Gastrocnemius medialis (tissue), 4 donors: ENCODE results near the gene GBX1. TPM values are rescaled to one million over a fixed set of nuclear protein-coding genes. Genes with fewer than 3 reads are reported as not detected.
A peak's percentile ranks its signal among the peaks of the same experiment; 100 is the strongest.

ENCODE experiments used
- ATAC-seq, 2 donors: fragments of 150-250 bp; one replicate each; pipeline ENCODE4 v1.9.1; 2016
- DNase-seq, 2 donors: peaks; one replicate each; pipeline ENCODE4 v3.0.0-alpha.2; 2019
- H3K27ac ChIP-seq, 4 donors: fragments of 200-600 bp; sonication (generic); 1 replicate in 1 of 4; 2 replicates in 3 of 4; pipeline ENCODE4 v1.5.1; 2016 to 2018; ENCODE audit warnings: mild to moderate bottlenecking in 2 of 4, moderate library complexity in 1 of 4
- H3K27me3 ChIP-seq, 3 donors: fragments of 200-600 bp; sonication (generic) in 2 of 3; 1 replicate in 1 of 3; 2 replicates in 2 of 3; pipeline versions ENCODE4 v1.5.1 to v1.6.0; 2016 to 2019; ENCODE audit warnings: mild to moderate bottlenecking in 1 of 3, moderate library complexity in 1 of 3
- H3K36me3 ChIP-seq, 2 donors: fragments of 200-600 bp; sonication (generic) in 1 of 2; one replicate each; pipeline ENCODE4 v1.5.1; 2017 to 2018
- H3K4me1 ChIP-seq, 2 donors: fragments of 200-600 bp; sonication (generic) in 1 of 2; one replicate each; pipeline ENCODE4 v1.5.1; 2016 to 2017; ENCODE audit warnings: mild to moderate bottlenecking in 2 of 2
- H3K4me3 ChIP-seq, 4 donors: fragments of 200-600 bp; sonication (generic) in 3 of 4; 1 replicate in 1 of 4; 2 replicates in 3 of 4; pipeline ENCODE4 v1.5.1; 2016 to 2019; ENCODE audit warnings: mild to moderate bottlenecking in 2 of 4
- H3K9me3 ChIP-seq, 3 donors: fragments of 200-600 bp; sonication (generic) in 2 of 3; 1 replicate in 1 of 3; 2 replicates in 2 of 3; pipeline ENCODE4 v1.5.1; 2016 to 2019
- POLR2A ChIP-seq, 2 donors: fragments of 450-650 bp; IDR thresholded peaks; one replicate each; pipeline ENCODE4 v1.6.1; 2017; ENCODE audit warnings: antibody characterized with exemption in 2 of 2, mild to moderate bottlenecking in 2 of 2, moderate library complexity in 2 of 2
- in situ Hi-C, 4 donors: fragments of 200-750 bp; cut with MboI; loops; one replicate each; pipeline versions ENCODE4 v1.15.0 to v1.8.0; 2017; ENCODE audit warnings: low sequenced_read_pairs in 4 of 4
- intact Hi-C: fragments of 100-400 bp; cut with DNase I; formaldehyde crosslinking; loops from one replicate; pipeline ENCODE4 v1.15.1; 2023; ENCODE audit warnings: low total_unique reads
- total RNA-seq, 4 donors: library from RNA; depleted of rRNA; stranded (reverse); fragments of >200 nt; gene quantifications; one replicate each; pipeline versions ENCODE4 v1.1.0 to v1.2.3, GENCODE V29; 2016
- TF ChIP-seq, protein P1 (sequence below), 5 experiments: fragments of 450-650 bp in 3 of 5; fragments of 200-600 bp in 2 of 5; sonication (generic) in 2 of 5; IDR thresholded peaks in 4 of 5; conservative IDR thresholded peaks in 1 of 5; 1 replicate in 4 of 5; 2 replicates in 1 of 5; pipeline ENCODE4 v1.5.1; 2016 to 2019; ENCODE audit warnings: antibody characterized with exemption in 5 of 5, mild to moderate bottlenecking in 3 of 5, moderate library complexity in 3 of 5

GBX1 gene
- total RNA-seq, 4 donors from 2014 or later, result 0.58 TPM; not detected in 3

DNA sequence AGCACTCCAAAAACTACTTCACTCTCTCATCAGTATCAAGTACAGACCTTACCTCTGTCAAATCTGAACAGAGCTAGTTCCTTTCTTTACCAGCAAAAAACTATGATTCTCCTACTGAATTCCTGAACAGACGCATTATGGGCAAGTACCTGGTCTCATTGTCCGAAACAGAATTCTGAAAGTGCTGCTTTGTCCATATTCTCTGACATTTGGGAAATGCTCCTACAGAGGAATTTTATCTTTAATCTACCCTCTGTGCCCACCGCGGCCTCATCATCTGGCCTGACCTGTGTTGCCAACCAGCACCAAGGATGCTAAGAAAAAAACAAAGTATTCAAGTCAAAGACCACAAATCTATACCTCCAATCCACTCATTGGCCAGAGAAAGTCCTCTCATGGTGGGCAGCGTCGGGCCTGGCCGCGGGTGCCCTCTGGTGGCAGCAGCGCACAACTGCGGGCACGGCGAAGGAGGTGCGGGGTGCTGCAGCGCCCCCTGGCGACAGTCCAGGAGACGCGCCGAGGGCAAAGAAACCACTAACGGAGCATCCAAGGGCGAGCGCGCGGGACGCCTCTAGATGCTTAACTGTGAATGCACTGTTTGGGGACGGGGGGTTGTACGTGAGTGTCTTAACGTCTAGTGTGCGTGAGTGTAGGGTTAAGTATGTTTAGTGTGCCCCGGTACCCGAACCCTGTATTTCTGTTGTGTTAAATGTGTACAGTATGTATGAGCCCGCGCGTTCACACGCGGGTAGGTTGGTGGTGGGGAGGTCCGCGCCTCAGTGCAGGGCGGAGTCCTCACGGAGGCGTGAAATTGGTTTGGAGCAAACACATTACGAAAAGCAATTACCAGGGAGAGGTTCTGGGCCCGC is 5.0 kb upstream of the GBX1 start:
- peak overlapping the region in 1 of 4 donors; percentile 33 for H3K27ac ChIP-seq
- H3K4me1 ChIP-seq, result peaks cover 3 to 17% of the 10 kb centered on the region in 2 donors
- intact Hi-C loops, result loop anchor here (1.0 to 5.0 kb wide), 3 partner anchors 48 to 145 kb away; partner anchors contain the start of genes ABCB8 and ABCF2
- DNase-seq, result peak; percentile 53 to 71
- no peaks in the 10 kb centered on the region for H3K27me3 ChIP-seq
- peak; percentile 60 to 79 for ATAC-seq
- H3K36me3 ChIP-seq, result no peaks in the 10 kb centered on the region
- no peak overlapping the region for H3K4me3 ChIP-seq
- TF ChIP-seq, protein P1, sequence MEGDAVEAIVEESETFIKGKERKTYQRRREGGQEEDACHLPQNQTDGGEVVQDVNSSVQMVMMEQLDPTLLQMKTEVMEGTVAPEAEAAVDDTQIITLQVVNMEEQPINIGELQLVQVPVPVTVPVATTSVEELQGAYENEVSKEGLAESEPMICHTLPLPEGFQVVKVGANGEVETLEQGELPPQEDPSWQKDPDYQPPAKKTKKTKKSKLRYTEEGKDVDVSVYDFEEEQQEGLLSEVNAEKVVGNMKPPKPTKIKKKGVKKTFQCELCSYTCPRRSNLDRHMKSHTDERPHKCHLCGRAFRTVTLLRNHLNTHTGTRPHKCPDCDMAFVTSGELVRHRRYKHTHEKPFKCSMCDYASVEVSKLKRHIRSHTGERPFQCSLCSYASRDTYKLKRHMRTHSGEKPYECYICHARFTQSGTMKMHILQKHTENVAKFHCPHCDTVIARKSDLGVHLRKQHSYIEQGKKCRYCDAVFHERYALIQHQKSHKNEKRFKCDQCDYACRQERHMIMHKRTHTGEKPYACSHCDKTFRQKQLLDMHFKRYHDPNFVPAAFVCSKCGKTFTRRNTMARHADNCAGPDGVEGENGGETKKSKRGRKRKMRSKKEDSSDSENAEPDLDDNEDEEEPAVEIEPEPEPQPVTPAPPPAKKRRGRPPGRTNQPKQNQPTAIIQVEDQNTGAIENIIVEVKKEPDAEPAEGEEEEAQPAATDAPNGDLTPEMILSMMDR (IDR thresholded peaks at IDR 0.05 in 4 of 5, conservative IDR thresholded peaks at IDR 0.05 in 1 of 5), result peak; percentile 99 to 100 (median 100)
- no peak for TF ChIP-seq POLR2A (IDR thresholded peaks at IDR 0.05)
- in situ Hi-C loops, result loop anchor here in 2 of 4 donors (10.0 kb wide), 1 partner anchor 48 kb away; no protein-coding TSS in a partner anchor
- no peaks in the 10 kb centered on the region for H3K9me3 ChIP-seq

DNA sequence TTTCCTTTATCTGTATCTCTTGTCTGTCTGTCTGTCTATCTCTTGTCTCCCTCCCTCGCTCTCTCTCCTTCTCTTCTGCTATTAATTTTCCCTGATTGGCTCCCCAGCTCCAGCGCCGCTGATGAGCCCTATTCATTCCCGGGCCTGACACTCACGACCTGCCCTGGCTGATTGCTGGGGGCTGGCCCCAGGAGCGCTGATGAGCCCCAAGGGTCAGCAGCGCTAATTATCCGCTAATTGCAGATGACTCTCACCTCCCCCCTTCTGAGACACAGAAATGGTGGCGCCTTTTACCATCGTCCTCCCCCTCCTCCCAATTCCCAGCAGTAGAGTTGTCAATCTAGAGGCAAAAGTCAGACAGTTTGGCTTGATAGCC is 1.3 kb upstream of the GBX1 start:
- Histone ChIP-seq H3K27me3 (peaks cover 0 to 3% (median 0%) of the 10 kb centered on the region in 3 donors), H3K27ac (no peak overlapping the region), H3K9me3 (no peaks in the 10 kb centered on the region), H3K4me1 (peaks cover 3 to 10% of the 10 kb centered on the region in 2 donors), H3K36me3 (no peaks in the 10 kb centered on the region), H3K4me3 (no peak overlapping the region)
- TF ChIP-seq, protein P1 (IDR thresholded peaks at IDR 0.05 in 4 of 5, conservative IDR thresholded peaks at IDR 0.05 in 1 of 5), result no peak
- no peak for TF ChIP-seq POLR2A (IDR thresholded peaks at IDR 0.05)
- ATAC-seq, result no peak
- DNase-seq, result no peak
- intact Hi-C loops, result loop anchor here (2.0 kb wide), 1 partner anchor 78 kb away; no protein-coding TSS in a partner anchor
- in situ Hi-C loops, result no loop called here

DNA sequence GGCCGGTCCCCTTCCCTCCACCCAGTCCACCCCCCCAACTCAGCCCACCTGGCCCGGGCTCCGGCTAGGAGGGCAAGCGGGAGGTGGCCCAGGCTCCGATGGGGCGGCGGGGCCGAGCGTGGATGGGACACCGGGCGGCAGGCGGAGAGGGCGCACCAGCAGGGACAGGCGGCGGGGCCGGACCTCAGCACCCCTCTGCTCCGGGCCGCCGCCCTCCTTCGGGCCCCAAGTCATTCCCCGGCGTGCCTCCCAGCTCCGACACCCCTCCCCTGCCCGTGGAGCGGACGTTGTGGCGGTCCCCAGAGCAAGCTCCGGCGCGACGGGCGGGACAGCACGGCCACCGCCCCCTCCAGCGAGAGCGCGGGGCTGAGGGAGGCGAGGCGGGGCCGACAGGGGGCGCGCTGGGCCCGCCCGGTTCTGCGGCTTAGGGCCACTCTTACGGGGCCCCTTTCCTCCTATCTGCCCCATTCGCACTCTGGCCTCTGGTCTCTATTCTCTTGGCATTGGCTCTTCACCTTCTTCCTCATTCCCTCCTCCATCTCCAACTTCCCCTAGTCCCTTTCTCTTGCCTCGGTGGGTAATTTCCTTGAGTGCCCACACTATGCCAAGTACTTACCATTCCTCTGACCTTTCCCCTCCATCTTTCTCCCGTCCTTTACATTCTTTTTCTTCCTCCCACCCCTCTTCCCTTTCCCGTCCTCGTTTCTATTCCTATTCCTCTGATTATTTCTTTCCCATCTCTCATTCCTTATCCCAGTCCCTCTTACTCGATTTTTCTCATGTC is 701 bp upstream of the GBX1 start:
- intact Hi-C loops, result loop anchor here (2.0 kb wide), 1 partner anchor 79 kb away; no protein-coding TSS in a partner anchor
- Histone ChIP-seq H3K27ac (no peak overlapping the region), H3K9me3 (no peaks in the 10 kb centered on the region), H3K4me3 (peak overlapping the region; percentile 53 to 65 (median 56)), H3K36me3 (no peaks in the 10 kb centered on the region), H3K27me3 (peaks cover 0 to 3% (median 0%) of the 10 kb centered on the region in 3 donors), H3K4me1 (peaks cover 3 to 10% of the 10 kb centered on the region in 2 donors)
- ATAC-seq (peak; percentile 59 to 60), DNase-seq (no peak)
- TF ChIP-seq POLR2A (IDR thresholded peaks at IDR 0.05), result no peak
- TF ChIP-seq, protein P1 (IDR thresholded peaks at IDR 0.05 in 4 of 5, conservative IDR thresholded peaks at IDR 0.05 in 1 of 5), result peak; percentile 36 to 79 (median 70)
- in situ Hi-C loops, result no loop called here

DNA sequence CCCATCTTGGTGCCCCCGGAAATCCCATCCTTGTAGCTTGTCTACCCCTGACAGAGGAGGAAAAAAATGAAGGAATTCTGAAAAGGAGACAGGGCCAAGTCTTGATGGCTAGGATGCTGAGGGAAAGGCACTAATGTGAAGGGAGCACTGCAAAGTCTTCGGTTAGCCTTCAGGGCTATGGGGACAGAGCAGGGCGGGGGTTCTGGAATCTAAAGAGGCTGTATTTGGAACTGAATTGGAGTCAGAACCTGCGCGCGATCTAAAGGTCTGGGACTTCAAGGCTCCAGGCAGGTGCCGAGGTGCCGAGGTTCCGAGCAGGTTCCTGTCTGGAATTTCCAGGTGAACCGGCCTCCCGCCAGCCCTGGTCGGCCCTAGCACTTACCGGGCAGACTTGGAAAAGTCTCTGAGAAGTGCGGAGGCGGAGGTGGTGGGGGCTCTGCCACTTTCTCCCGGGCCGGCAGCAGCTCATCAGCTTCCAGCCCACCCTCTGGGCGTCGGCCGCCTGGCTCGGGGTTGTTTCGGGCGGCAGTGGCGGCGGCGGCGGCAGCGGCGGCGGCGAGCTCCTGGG is 781 bp downstream of the GBX1 start:
- TF ChIP-seq, protein P1 (IDR thresholded peaks at IDR 0.05 in 4 of 5, conservative IDR thresholded peaks at IDR 0.05 in 1 of 5), result no peak
- TF ChIP-seq POLR2A (IDR thresholded peaks at IDR 0.05), result no peak
- intact Hi-C loops (no loop called here), in situ Hi-C loops (no loop called here)
- Histone ChIP-seq H3K27ac (no peak overlapping the region), H3K27me3 (peaks cover 0 to 3% (median 0%) of the 10 kb centered on the region in 3 donors), H3K9me3 (no peaks in the 10 kb centered on the region), H3K4me3 (peak overlapping the region; percentile 53 to 65 (median 56)), H3K36me3 (no peaks in the 10 kb centered on the region), H3K4me1 (peaks cover 3 to 10% of the 10 kb centered on the region in 2 donors)
- ATAC-seq, result no peak
- no peak for DNase-seq
